Esophagus (tissue), 2 donors: ENCODE results near the gene NLGN1. TPM values are rescaled to one million over a fixed set of nuclear protein-coding genes. Genes with fewer than 3 reads are reported as not detected.

Experiments used
- H3K27ac ChIP-seq, 2 donors: one replicate each; pipeline ENCODE4 v1.5.1; 2013; ENCODE audit warnings: low read depth in 2 of 2, mild to moderate bottlenecking in 2 of 2, inconsistent platforms in 1 of 2, low read length in 1 of 2, moderate library complexity in 1 of 2
- H3K27me3 ChIP-seq, 2 donors: one replicate each; pipeline ENCODE4 v1.6.1; 2013; ENCODE audit warnings: low read length in 2 of 2, control low read depth in 1 of 2, mild to moderate bottlenecking in 1 of 2; ENCODE audit not compliant: insufficient read depth in 2 of 2, control insufficient read depth in 1 of 2
- H3K36me3 ChIP-seq, 2 donors: one replicate each; pipeline ENCODE4 v1.6.1; 2013; ENCODE audit warnings: low read length in 1 of 2; ENCODE audit not compliant: control insufficient read depth in 2 of 2, insufficient read depth in 2 of 2
- H3K4me1 ChIP-seq, 2 donors: one replicate each; pipeline ENCODE4 v1.6.1; 2013; ENCODE audit warnings: low read length in 1 of 2; ENCODE audit not compliant: control insufficient read depth in 2 of 2, insufficient read depth in 2 of 2
- H3K4me3 ChIP-seq, 2 donors: one replicate each; pipeline ENCODE4 v1.5.1; 2013; ENCODE audit warnings: low read length in 2 of 2, mild to moderate bottlenecking in 2 of 2, low read depth in 1 of 2, moderate library complexity in 1 of 2
- H3K9me3 ChIP-seq, 2 donors: one replicate each; pipeline ENCODE4 v1.6.1; 2013; ENCODE audit warnings: mild to moderate bottlenecking in 2 of 2, low read depth in 1 of 2, low read length in 1 of 2, moderate library complexity in 1 of 2; ENCODE audit not compliant: control insufficient read depth in 2 of 2, insufficient read depth in 1 of 2
- WGBS, 2 donors: extraction: QIAGEN DNeasy Blood & Tissue Kit; methylation state at CpG; one replicate each; pipeline ENCODE4 v1.1.7; 2013; 5-methylcytosine and 5-hydroxymethylcytosine counted together
- polyA plus RNA-seq, 2 donors: library from polyadenylated mRNA; stranded (reverse); fragments of 200-250 nt; gene quantifications; one replicate each; pipeline ENCODE4 v1.2.3, GENCODE V29; 2013
- donor health status: healthy with polysubstance abuse.
- donor health status: Bipolar disorder and iron deficiency.

The NLGN1 gene
- polyA plus RNA-seq, 2 donors: 0.26 to 0.46 TPM

GRCh38 chr3:173857154-173857553 is 459.6 kb downstream of the NLGN1 start:
- H3K4me3 ChIP-seq: no peak overlapping the region
- no peaks in the 10 kb centered on the region for H3K4me1 ChIP-seq
- 47 to 58% methylated on average over 1 of the region's 1 CpG for WGBS, 2 donors
- H3K36me3 ChIP-seq: no peaks in the 10 kb centered on the region
- no peaks in the 10 kb centered on the region for H3K9me3 ChIP-seq
- H3K27me3 ChIP-seq: no peaks in the 10 kb centered on the region
- no peak overlapping the region for H3K27ac ChIP-seq

- no peaks in the 10 kb centered on the region for H3K4me1 ChIP-seq
- H3K36me3 ChIP-seq: no peaks in the 10 kb centered on the region
- no peak overlapping the region for H3K27ac ChIP-seq
- H3K9me3 ChIP-seq: no peaks in the 10 kb centered on the region
- no peaks in the 10 kb centered on the region for H3K27me3 ChIP-seq
- WGBS, 2 donors: 81 to 90% methylated on average over 1 of the region's 1 CpG
- H3K4me3 ChIP-seq: no peak overlapping the region
Observed at GRCh38 chr3:173862701-173863100, 465.2 kb downstream of the NLGN1 start.

- Histone ChIP-seq H3K4me1 (no peaks in the 10 kb centered on the region), H3K9me3 (no peaks in the 10 kb centered on the region), H3K27ac (no peak overlapping the region), H3K27me3 (no peaks in the 10 kb centered on the region), H3K36me3 (no peaks in the 10 kb centered on the region), H3K4me3 (no peak overlapping the region)
- WGBS, 2 donors: 81 to 87% methylated on average over 2 of the region's 2 CpGs
Observed at GRCh38 chr3:173863551-173863950, 466.0 kb downstream of the NLGN1 start.

- Histone ChIP-seq H3K9me3 (no peaks in the 10 kb centered on the region), H3K4me3 (no peak overlapping the region), H3K27me3 (no peaks in the 10 kb centered on the region), H3K4me1 (no peaks in the 10 kb centered on the region), H3K27ac (no peak overlapping the region), H3K36me3 (no peaks in the 10 kb centered on the region)
- 60 to 80% methylated on average over 7 of the region's 7 CpGs for WGBS, 2 donors
Observed at GRCh38 chr3:173865900-173866498, 468.5 kb downstream of the NLGN1 start.

GRCh38 chr3:173869766-173870165 is 472.2 kb downstream of the NLGN1 start:
- H3K36me3 ChIP-seq: no peaks in the 10 kb centered on the region
- H3K27me3 ChIP-seq: no peaks in the 10 kb centered on the region
- no peaks in the 10 kb centered on the region for H3K4me1 ChIP-seq
- H3K4me3 ChIP-seq: no peak overlapping the region
- H3K27ac ChIP-seq: no peak overlapping the region
- 71 to 73% methylated on average over 3 of the region's 3 CpGs for WGBS, 2 donors
- H3K9me3 ChIP-seq: no peaks in the 10 kb centered on the region

GRCh38 chr3:173870976-173871375 is 473.4 kb downstream of the NLGN1 start:
- Histone ChIP-seq H3K4me1 (no peaks in the 10 kb centered on the region), H3K27ac (no peak overlapping the region)
- 87 to 92% methylated on average over 4 of the region's 4 CpGs for WGBS, 2 donors

GRCh38 chr3:173875790-173876189 is 478.2 kb downstream of the NLGN1 start:
- Histone ChIP-seq H3K4me1 (no peaks in the 10 kb centered on the region), H3K36me3 (no peaks in the 10 kb centered on the region), H3K9me3 (no peaks in the 10 kb centered on the region), H3K27ac (no peak overlapping the region), H3K4me3 (no peak overlapping the region), H3K27me3 (no peaks in the 10 kb centered on the region)

More at GRCh38 chr3:173870976-173871375, 473.4 kb downstream of the NLGN1 start:
- no peaks in the 10 kb centered on the region for H3K27me3 ChIP-seq
- H3K4me3 ChIP-seq: no peak overlapping the region
- no peaks in the 10 kb centered on the region for H3K9me3 ChIP-seq
- H3K36me3 ChIP-seq: no peaks in the 10 kb centered on the region

GRCh38 chr3:173876476-173876875 is 478.9 kb downstream of the NLGN1 start:
- Histone ChIP-seq H3K27me3 (no peaks in the 10 kb centered on the region), H3K36me3 (no peaks in the 10 kb centered on the region), H3K4me1 (no peaks in the 10 kb centered on the region), H3K9me3 (no peaks in the 10 kb centered on the region), H3K27ac (no peak overlapping the region), H3K4me3 (no peak overlapping the region)

- Histone ChIP-seq H3K36me3 (no peaks in the 10 kb centered on the region), H3K27me3 (no peaks in the 10 kb centered on the region), H3K4me1 (no peaks in the 10 kb centered on the region), H3K9me3 (no peaks in the 10 kb centered on the region), H3K27ac (no peak overlapping the region), H3K4me3 (no peak overlapping the region)
Observed at GRCh38 chr3:173887888-173888287, 490.3 kb downstream of the NLGN1 start.

GRCh38 chr3:173889596-173889995 is 492.1 kb downstream of the NLGN1 start:
- 36 to 46% methylated on average over 4 of the region's 4 CpGs for WGBS, 2 donors
- no peak overlapping the region for H3K4me3 ChIP-seq
- H3K27ac ChIP-seq: no peak overlapping the region
- H3K4me1 ChIP-seq: no peaks in the 10 kb centered on the region
- no peaks in the 10 kb centered on the region for H3K27me3 ChIP-seq
- H3K9me3 ChIP-seq: no peaks in the 10 kb centered on the region
- no peaks in the 10 kb centered on the region for H3K36me3 ChIP-seq
